GM21529 (cell line): Measurements from ENCODE around the gene PSD4.

Experiments
- ATAC-seq: cut with Tn5 transposase; IDR thresholded peaks from one replicate; pipeline ENCODE4 v1.9.1; 2021; ENCODE audit not compliant: unreplicated experiment

The PSD4 gene

GRCh38 chr2:113167115-113167932 lies 6.4 kb upstream of the PSD4 start:
- no peak for ATAC-seq

- no peak for ATAC-seq
These were observed 5.8 kb upstream of the PSD4 start for GRCh38 chr2:113167962-113168340.

- no peak for ATAC-seq
These were observed 4.7 kb upstream of the PSD4 start for GRCh38 chr2:113169002-113169530.

- no peak for ATAC-seq
These were observed 4.2 kb upstream of the PSD4 start for GRCh38 chr2:113169586-113169985.

GRCh38 chr2:113171334-113172075 lies 2.3 kb upstream of the PSD4 start:
- no peak for ATAC-seq

GRCh38 chr2:113172721-113173541 lies 840 bp upstream of the PSD4 start:
- no peak for ATAC-seq

GRCh38 chr2:113174376-113174750 lies 592 bp downstream of the PSD4 start:
- no peak for ATAC-seq

GRCh38 chr2:113175042-113175628 lies 1.4 kb downstream of the PSD4 start:
- peak; percentile 71 for ATAC-seq

GRCh38 chr2:113175736-113176695 lies 2.2 kb downstream of the PSD4 start:
- ATAC-seq: no peak

GRCh38 chr2:113176696-113177355 lies 3.1 kb downstream of the PSD4 start:
- ATAC-seq: no peak

GRCh38 chr2:113178069-113178746 lies 4.4 kb downstream of the PSD4 start:
- ATAC-seq: no peak

GRCh38 chr2:113178891-113179290 lies 5.1 kb downstream of the PSD4 start:
- no peak for ATAC-seq

- no peak for ATAC-seq
These were observed 5.8 kb downstream of the PSD4 start for GRCh38 chr2:113179446-113180045.

GRCh38 chr2:113180131-113180946 lies 6.6 kb downstream of the PSD4 start:
- no peak for ATAC-seq

- ATAC-seq: no peak
These were observed 7.7 kb downstream of the PSD4 start for GRCh38 chr2:113181258-113182051.

GRCh38 chr2:113182471-113183260 lies 8.9 kb downstream of the PSD4 start:
- no peak for ATAC-seq
